Esophagus muscularis mucosa (tissue), 4 donors: ENCODE measurements around the gene LAMB1. TPM values are rescaled to one million over a fixed set of nuclear protein-coding genes. Genes with fewer than 3 reads are reported as not detected.

ENCODE experiments used
- DNase-seq: peaks from one replicate; pipeline ENCODE4 v3.0.0-alpha.2; 2017; ENCODE audit errors: extremely low spot score
- H3K27ac ChIP-seq, 4 donors: fragments of 200-600 bp; sonication (generic); replicated peaks in 1 of 4; 1 replicate in 3 of 4; 2 replicates in 1 of 4; pipeline ENCODE4 v1.5.1; 2016 to 2019; ENCODE audit warnings: mild to moderate bottlenecking in 1 of 4
- H3K27me3 ChIP-seq, 4 donors: fragments of 200-600 bp; sonication (generic); one replicate each; pipeline versions ENCODE4 v1.5.1 to v1.6.0; 2016 to 2019
- H3K36me3 ChIP-seq, 4 donors: fragments of 200-600 bp; sonication (generic); one replicate each; pipeline ENCODE4 v1.5.1; 2016 to 2019
- H3K4me1 ChIP-seq, 4 donors: fragments of 200-600 bp; sonication (generic); one replicate each; pipeline ENCODE4 v1.5.1; 2016 to 2019
- H3K4me3 ChIP-seq, 4 donors: fragments of 200-600 bp; sonication (generic); 1 replicate in 2 of 4; 2 replicates in 2 of 4; pipeline ENCODE4 v1.5.1; 2016 to 2019; ENCODE audit warnings: mild to moderate bottlenecking in 4 of 4, moderate library complexity in 1 of 4
- H3K9me3 ChIP-seq, 4 donors: fragments of 200-600 bp; sonication (generic); 1 replicate in 3 of 4; 2 replicates in 1 of 4; pipeline ENCODE4 v1.5.1; 2016 to 2019
- EP300 ChIP-seq: sonication (generic); formaldehyde crosslinking; IDR thresholded peaks from one replicate; pipeline ENCODE4 v1.6.1; 2017; ENCODE audit warnings: antibody characterized with exemption
- POLR2A ChIP-seq: fragments of 450-650 bp; IDR thresholded peaks from one replicate; pipeline ENCODE4 v1.6.1; 2017; ENCODE audit warnings: antibody characterized with exemption, moderate library complexity, mild to moderate bottlenecking, low read depth
- POLR2AphosphoS5 ChIP-seq, 2 donors: sonication (generic); formaldehyde crosslinking; IDR thresholded peaks; one replicate each; pipeline ENCODE4 v1.6.1; 2017; ENCODE audit warnings: antibody characterized with exemption in 2 of 2
- WGBS: methylation state at CpG from one replicate; pipeline ENCODE4 v1.1.5; 2018; 5-methylcytosine and 5-hydroxymethylcytosine counted together
- intact Hi-C: fragments of 100-400 bp; cut with DNase I; formaldehyde crosslinking; loops from one replicate; pipeline ENCODE4 v1.15.1; 2023
- total RNA-seq, 4 donors: library from RNA; depleted of rRNA; stranded (reverse); fragments of >200 nt; gene quantifications; one replicate each; pipeline versions ENCODE4 v1.1.0 to v1.2.1, GENCODE V29; 2016
- TF ChIP-seq, protein P1 (sequence below), 3 experiments: fragments of 200-600 bp in 2 of 3; fragments of 450-650 bp in 1 of 3; sonication (generic) in 2 of 3; IDR thresholded peaks; one replicate each; pipeline ENCODE4 v1.5.1; 2017 to 2019; ENCODE audit warnings: antibody characterized with exemption in 3 of 3, mild to moderate bottlenecking in 2 of 3, moderate library complexity in 1 of 3

LAMB1 gene
- total RNA-seq, 4 donors from 2014 or later = 167 to 240 (median 219) TPM

GRCh38 chr7:107933386-107934013 lies 69.5 kb downstream of the LAMB1 start:
- intact Hi-C loops = no loop called here
- Histone ChIP-seq H3K36me3 (peaks cover 23 to 79% (median 55%) of the 10 kb centered on the region in 4 donors), H3K9me3 (no peaks in the 10 kb centered on the region), H3K27ac (peak overlapping the region; percentile 46 to 86 (median 73)), H3K4me1 (peaks cover 23 to 69% (median 69%) of the 10 kb centered on the region in 4 donors), H3K27me3 (no peaks in the 10 kb centered on the region), H3K4me3 (no peak overlapping the region)
- 50% methylated on average over 6 of the region's 6 CpGs for WGBS
- peak in 1 of 2 donors; percentile 40 for TF ChIP-seq POLR2AphosphoS5 (IDR thresholded peaks at IDR 0.05)
- TF ChIP-seq POLR2A = no peak
- no peak for TF ChIP-seq EP300
- DNase-seq = no peak

- WGBS = 57% methylated on average over 2 of the region's 2 CpGs
- Histone ChIP-seq H3K4me1 (peaks cover 19 to 62% (median 62%) of the 10 kb centered on the region in 4 donors), H3K27me3 (no peaks in the 10 kb centered on the region), H3K27ac (peak overlapping the region; percentile 46 to 86 (median 73)), H3K4me3 (no peak overlapping the region), H3K36me3 (peaks cover 30 to 86% (median 62%) of the 10 kb centered on the region in 4 donors), H3K9me3 (no peaks in the 10 kb centered on the region)
- TF ChIP-seq POLR2AphosphoS5 (IDR thresholded peaks at IDR 0.05) = no peak
- no peak for DNase-seq
- intact Hi-C loops = no loop called here
Measured at GRCh38 chr7:107932805-107933204, 70.2 kb downstream of the LAMB1 start.

DNA sequence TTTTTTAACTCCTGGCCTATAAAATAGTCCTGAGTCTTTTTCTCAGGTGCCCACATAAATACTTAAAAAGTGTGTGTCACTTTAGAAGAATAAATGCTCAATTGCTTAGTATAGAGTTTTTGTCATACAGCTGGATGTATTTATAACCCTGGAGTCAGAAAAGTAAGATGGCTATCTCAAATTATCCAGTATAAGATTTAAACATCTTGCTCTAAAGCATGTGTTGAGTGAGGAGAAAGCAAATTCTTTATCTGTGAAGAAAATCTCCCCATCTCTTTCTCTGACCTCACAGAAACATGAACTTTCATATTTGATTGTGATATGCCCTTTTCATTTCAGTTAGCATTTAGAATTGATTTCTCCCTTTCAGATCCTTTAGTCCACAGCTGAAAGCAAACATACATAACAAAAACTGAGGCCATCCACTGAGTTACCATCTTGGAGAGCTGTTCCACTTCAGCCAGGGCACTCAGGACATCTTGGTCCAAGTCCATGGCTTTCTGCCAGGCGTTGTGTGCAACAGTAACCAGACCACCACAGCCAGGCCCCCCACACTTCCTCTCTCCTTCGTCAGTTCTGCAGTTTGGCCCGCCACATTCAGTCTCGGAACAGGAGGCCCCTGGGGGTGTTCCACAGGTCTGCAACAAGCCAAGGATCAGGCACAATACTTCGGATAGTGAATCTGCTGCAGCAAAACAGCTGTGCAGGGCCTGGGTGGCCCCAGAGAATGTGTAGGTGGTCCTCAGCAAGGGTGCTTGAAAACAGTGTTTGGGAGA lies 71.0 kb downstream of the LAMB1 start:
- no peaks in the 10 kb centered on the region for H3K27me3 ChIP-seq
- intact Hi-C loops = no loop called here
- peaks cover 13 to 54% (median 53%) of the 10 kb centered on the region in 4 donors for H3K4me1 ChIP-seq
- DNase-seq = no peak
- peaks cover 32 to 93% (median 71%) of the 10 kb centered on the region in 4 donors for H3K36me3 ChIP-seq
- H3K4me3 ChIP-seq = no peak overlapping the region
- 19% methylated on average over 5 of the region's 5 CpGs for WGBS
- TF ChIP-seq, protein P1, sequence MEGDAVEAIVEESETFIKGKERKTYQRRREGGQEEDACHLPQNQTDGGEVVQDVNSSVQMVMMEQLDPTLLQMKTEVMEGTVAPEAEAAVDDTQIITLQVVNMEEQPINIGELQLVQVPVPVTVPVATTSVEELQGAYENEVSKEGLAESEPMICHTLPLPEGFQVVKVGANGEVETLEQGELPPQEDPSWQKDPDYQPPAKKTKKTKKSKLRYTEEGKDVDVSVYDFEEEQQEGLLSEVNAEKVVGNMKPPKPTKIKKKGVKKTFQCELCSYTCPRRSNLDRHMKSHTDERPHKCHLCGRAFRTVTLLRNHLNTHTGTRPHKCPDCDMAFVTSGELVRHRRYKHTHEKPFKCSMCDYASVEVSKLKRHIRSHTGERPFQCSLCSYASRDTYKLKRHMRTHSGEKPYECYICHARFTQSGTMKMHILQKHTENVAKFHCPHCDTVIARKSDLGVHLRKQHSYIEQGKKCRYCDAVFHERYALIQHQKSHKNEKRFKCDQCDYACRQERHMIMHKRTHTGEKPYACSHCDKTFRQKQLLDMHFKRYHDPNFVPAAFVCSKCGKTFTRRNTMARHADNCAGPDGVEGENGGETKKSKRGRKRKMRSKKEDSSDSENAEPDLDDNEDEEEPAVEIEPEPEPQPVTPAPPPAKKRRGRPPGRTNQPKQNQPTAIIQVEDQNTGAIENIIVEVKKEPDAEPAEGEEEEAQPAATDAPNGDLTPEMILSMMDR (IDR thresholded peaks at IDR 0.05) = no peak
- TF ChIP-seq POLR2AphosphoS5 (IDR thresholded peaks at IDR 0.05) (peak in 1 of 2 donors; percentile 4), POLR2A (no peak), EP300 (no peak)
- H3K9me3 ChIP-seq = no peaks in the 10 kb centered on the region
- H3K27ac ChIP-seq = peak overlapping the region; percentile 46 to 86 (median 73)

- H3K9me3 ChIP-seq = no peaks in the 10 kb centered on the region
- H3K27ac ChIP-seq = peak overlapping the region in 3 of 4 donors; percentile 7 to 65 (median 24)
- H3K36me3 ChIP-seq = peaks cover 44 to 100% (median 83%) of the 10 kb centered on the region in 4 donors
- TF ChIP-seq POLR2AphosphoS5 (IDR thresholded peaks at IDR 0.05) (no peak), EP300 (no peak), POLR2A (no peak)
- TF ChIP-seq, protein P1 (IDR thresholded peaks at IDR 0.05) = no peak
- intact Hi-C loops = no loop called here
- peaks cover 7 to 35% (median 28%) of the 10 kb centered on the region in 4 donors for H3K4me1 ChIP-seq
- no peaks in the 10 kb centered on the region for H3K27me3 ChIP-seq
- WGBS = 71% methylated on average over 1 of the region's 1 CpG
- DNase-seq = no peak
- H3K4me3 ChIP-seq = no peak overlapping the region
Measured at GRCh38 chr7:107926481-107926880, 76.5 kb downstream of the LAMB1 start.

DNA sequence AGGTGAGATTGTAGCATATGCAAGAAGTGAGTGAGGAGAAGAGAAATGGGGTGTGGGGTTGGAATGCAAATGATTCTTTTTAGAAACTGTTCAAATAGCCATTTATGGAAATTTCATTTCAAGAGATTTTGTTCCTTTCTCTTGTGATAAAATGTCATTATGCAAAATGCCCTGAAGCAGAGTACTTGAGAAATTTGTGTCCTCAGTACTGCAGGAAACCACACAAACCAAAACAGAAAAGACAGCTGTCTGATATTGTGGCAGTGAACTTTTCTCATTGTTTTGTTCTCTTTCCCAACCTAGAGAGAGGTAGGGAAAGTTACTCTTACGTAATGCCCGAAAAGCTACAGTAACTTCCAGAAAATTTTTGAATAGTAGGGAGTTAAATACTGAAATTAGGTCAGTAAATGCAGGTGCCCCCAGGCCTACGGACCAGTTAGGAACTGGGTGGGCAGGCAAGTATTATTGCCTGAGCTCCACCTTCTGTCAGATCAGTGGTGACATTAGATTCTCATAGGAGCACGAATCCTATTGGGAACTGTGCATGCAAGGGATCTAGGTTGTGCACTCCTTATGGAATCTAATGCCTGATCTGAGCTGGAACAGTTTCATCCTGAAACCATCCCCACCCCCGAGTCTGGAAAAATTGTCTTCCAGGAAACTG lies 78.0 kb downstream of the LAMB1 start:
- Histone ChIP-seq H3K4me1 (peaks cover 7 to 45% (median 36%) of the 10 kb centered on the region in 4 donors), H3K27ac (peak overlapping the region in 3 of 4 donors; percentile 24 to 65 (median 34)), H3K4me3 (no peak overlapping the region), H3K36me3 (peaks cover 40 to 93% (median 76%) of the 10 kb centered on the region in 4 donors), H3K27me3 (no peaks in the 10 kb centered on the region), H3K9me3 (no peaks in the 10 kb centered on the region)
- TF ChIP-seq POLR2AphosphoS5 (IDR thresholded peaks at IDR 0.05) = peak in 1 of 2 donors; percentile 29
- TF ChIP-seq POLR2A = no peak
- intact Hi-C loops = loop anchor here (5.0 kb wide), 1 partner anchor 77 kb away; the partner anchor contains the start of gene LAMB1
- no peak for DNase-seq
- 73% methylated on average over 5 of the region's 5 CpGs for WGBS
